Karpas-422 (cell line): ENCODE data around the gene EBF4. TPM values are rescaled to one million over a fixed set of nuclear protein-coding genes. Genes with fewer than 3 reads are reported as not detected.
A peak's percentile ranks its signal among the peaks of the same experiment; 100 is the strongest.

Experiments
- DNase-seq: peaks from one replicate; pipeline ENCODE4 v3.0.0-alpha.2; 2015
- H2AFZ ChIP-seq: fragments of 200-600 bp; sonication (generic); 2 replicates; pipeline ENCODE4 v1.6.1; 2014; ENCODE audit warnings: antibody characterized with exemption, low read length, mixed read lengths
- H3K27ac ChIP-seq: fragments of 200-600 bp; sonication (generic); 2 replicates; pipeline ENCODE4 v1.5.1; 2014; ENCODE audit warnings: mild to moderate bottlenecking, low read length, moderate library complexity
- H3K27me3 ChIP-seq: fragments of 200-600 bp; sonication (generic); 2 replicates; pipeline ENCODE4 v1.6.1; 2014; ENCODE audit warnings: low read length, mixed read lengths
- H3K36me3 ChIP-seq: fragments of 200-600 bp; sonication (generic); 2 replicates; pipeline ENCODE4 v1.6.1; 2014; ENCODE audit warnings: low read length, mixed read lengths; ENCODE audit not compliant: insufficient read depth
- H3K4me1 ChIP-seq: fragments of 200-600 bp; sonication (generic); 2 replicates; pipeline ENCODE4 v1.6.1; 2014; ENCODE audit warnings: mild to moderate bottlenecking, low read length, mixed read lengths
- H3K4me2 ChIP-seq: fragments of 200-600 bp; sonication (generic); 2 replicates; pipeline ENCODE4 v1.6.1; 2014; ENCODE audit warnings: low read length, low read depth, mild to moderate bottlenecking; ENCODE audit not compliant: poor library complexity, severe bottlenecking
- H3K4me3 ChIP-seq: fragments of 200-600 bp; sonication (generic); 2 replicates; pipeline ENCODE4 v1.5.1; 2014; ENCODE audit warnings: mild to moderate bottlenecking, antibody characterized with exemption, low read length, mixed read lengths
- H3K79me2 ChIP-seq: fragments of 200-600 bp; sonication (generic); 2 replicates; pipeline ENCODE4 v1.6.1; 2014; ENCODE audit warnings: mild to moderate bottlenecking, low read length, mixed read lengths
- H3K9ac ChIP-seq: fragments of 200-600 bp; sonication (generic); 2 replicates; pipeline ENCODE4 v1.6.0; 2014; ENCODE audit warnings: low read length
- H3K9me2 ChIP-seq: fragments of 200-600 bp; sonication (generic), shearing (Covaris generic); replicated peaks from 2 replicates; pipeline ENCODE4 v1.6.0; 2014; ENCODE audit warnings: mild to moderate bottlenecking, low read length, moderate library complexity; ENCODE audit not compliant: insufficient read depth
- H3K9me3 ChIP-seq: fragments of 300-700, 200-600 bp; sonication (generic); 2 replicates; pipeline ENCODE4 v1.6.1; 2014; ENCODE audit warnings: low read length, mixed read lengths
- H4K20me1 ChIP-seq: fragments of 200-600 bp; sonication (generic); 2 replicates; pipeline ENCODE4 v1.6.1; 2014; ENCODE audit warnings: mild to moderate bottlenecking, antibody characterized with exemption, low read length, low read depth; ENCODE audit not compliant: insufficient read depth
- total RNA-seq: library from RNA; depleted of rRNA; stranded (reverse); fragments of >200 nt; shearing (Covaris generic); gene quantifications from 2 replicates; pipeline ENCODE4 v1.2.3, GENCODE V29; 2014; ENCODE audit warnings: low replicate concordance

EBF4 gene
- total RNA-seq, 1 experiment from 2014 or later, result 6.5 TPM

DNA sequence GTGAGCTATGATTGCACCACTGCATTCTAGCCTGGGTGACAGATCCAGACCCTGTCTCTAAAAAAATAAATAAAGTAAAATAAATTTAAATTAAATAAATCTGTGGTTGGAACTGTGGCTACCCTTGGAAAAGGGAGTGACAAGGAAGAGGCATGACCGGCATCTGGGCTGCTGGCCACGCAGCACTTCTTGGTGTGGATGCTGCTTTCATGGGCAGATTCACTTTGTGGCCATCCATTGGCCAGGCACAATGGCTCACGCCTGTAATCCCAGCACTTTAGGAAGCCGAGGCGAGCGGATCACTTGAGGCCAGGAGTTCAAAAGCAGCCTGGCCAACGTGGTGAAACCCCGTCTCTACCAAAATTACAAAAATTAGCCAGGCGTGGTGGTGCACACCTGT lies 16.1 kb downstream of the EBF4 start:
- no peaks in the 10 kb centered on the region for H3K9me3 ChIP-seq
- H3K36me3 ChIP-seq, result no peaks in the 10 kb centered on the region
- no peaks in the 10 kb centered on the region for H3K79me2 ChIP-seq
- H3K9me2 ChIP-seq, result no peaks in the 10 kb centered on the region
- no peak overlapping the region for H3K4me2 ChIP-seq
- no peaks in the 10 kb centered on the region for H3K27me3 ChIP-seq
- no peak overlapping the region for H3K4me3 ChIP-seq
- peaks cover 4% of the 10 kb centered on the region for H3K4me1 ChIP-seq
- H3K9ac ChIP-seq, result no peak overlapping the region
- no peak for DNase-seq
- H2AFZ ChIP-seq, result no peak overlapping the region
- H3K27ac ChIP-seq, result no peak overlapping the region
- H4K20me1 ChIP-seq, result no peaks in the 10 kb centered on the region

GRCh38 chr20:2709205-2709981 lies 16.8 kb downstream of the EBF4 start:
- Histone ChIP-seq H3K4me1 (peaks cover 7% of the 10 kb centered on the region), H3K79me2 (no peaks in the 10 kb centered on the region), H3K4me2 (no peak overlapping the region), H3K27ac (no peak overlapping the region), H2AFZ (no peak overlapping the region), H4K20me1 (no peaks in the 10 kb centered on the region), H3K9me2 (no peaks in the 10 kb centered on the region), H3K4me3 (no peak overlapping the region), H3K9ac (no peak overlapping the region), H3K9me3 (no peaks in the 10 kb centered on the region), H3K36me3 (no peaks in the 10 kb centered on the region), H3K27me3 (no peaks in the 10 kb centered on the region)
- DNase-seq, result no peak

DNA sequence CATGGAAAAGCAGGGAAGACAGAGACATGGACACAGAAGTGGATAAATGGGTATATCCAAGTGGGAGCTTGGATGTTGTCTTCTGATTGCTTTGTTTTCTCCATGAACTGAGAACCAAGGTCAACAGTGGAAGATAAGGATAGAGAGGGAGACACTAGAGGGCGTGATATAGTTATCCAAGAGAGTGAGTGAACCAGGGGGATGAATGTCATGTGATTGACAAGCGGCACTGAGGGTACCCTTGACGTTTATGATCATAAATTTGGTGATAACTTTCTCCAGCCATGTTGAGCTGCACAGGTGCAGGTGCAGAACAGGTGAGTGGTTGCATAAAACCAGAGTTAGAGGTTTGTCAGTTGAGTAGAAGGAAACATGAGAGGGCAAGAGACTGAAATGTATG lies 20.7 kb downstream of the EBF4 start:
- no peaks in the 10 kb centered on the region for H3K79me2 ChIP-seq
- no peak overlapping the region for H3K27ac ChIP-seq
- H3K9me3 ChIP-seq, result peaks cover 7% of the 10 kb centered on the region; the same call in 1 of the 2 replicates
- H3K36me3 ChIP-seq, result no peaks in the 10 kb centered on the region
- no peaks in the 10 kb centered on the region for H3K9me2 ChIP-seq
- no peak overlapping the region for H3K4me3 ChIP-seq
- H4K20me1 ChIP-seq, result no peaks in the 10 kb centered on the region
- DNase-seq, result peak; percentile 84
- H3K9ac ChIP-seq, result no peak overlapping the region
- no peak overlapping the region for H2AFZ ChIP-seq
- peaks cover 7% of the 10 kb centered on the region for H3K4me1 ChIP-seq
- H3K27me3 ChIP-seq, result no peaks in the 10 kb centered on the region
- H3K4me2 ChIP-seq, result peak overlapping the region; percentile 34

DNA sequence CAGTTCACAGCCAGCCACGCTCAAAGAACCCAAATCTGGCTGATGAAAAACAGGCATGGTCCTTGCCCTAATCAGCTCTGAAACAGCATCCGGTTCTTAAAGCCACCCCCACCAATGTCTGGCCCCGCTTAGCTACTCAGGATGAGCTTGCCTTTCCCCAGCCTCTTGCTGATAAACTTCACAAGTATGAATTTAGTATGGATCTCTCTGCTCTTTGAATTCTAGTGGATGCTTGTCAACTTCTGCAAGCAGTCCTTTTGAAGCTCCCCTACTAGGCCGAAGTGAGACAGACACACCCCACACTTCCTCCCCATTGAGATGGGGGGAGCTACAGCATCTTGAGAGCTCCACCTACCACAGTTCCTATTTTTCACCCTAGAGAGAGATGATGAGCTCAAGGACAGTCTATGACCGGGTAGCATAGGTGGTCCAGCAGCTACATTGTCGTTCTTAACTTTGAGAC lies 36.7 kb downstream of the EBF4 start:
- peak; percentile 84 for DNase-seq
- H3K9me3 ChIP-seq, result peaks cover 22% of the 10 kb centered on the region
- no peaks in the 10 kb centered on the region; the same call in 1 of the 2 replicates for H3K36me3 ChIP-seq
- H4K20me1 ChIP-seq, result no peaks in the 10 kb centered on the region
- H2AFZ ChIP-seq, result peak overlapping the region; percentile 97
- H3K9ac ChIP-seq, result peak overlapping the region; percentile 50
- H3K27ac ChIP-seq, result peak overlapping the region; percentile 62
- peaks cover 18% of the 10 kb centered on the region for H3K4me1 ChIP-seq
- no peaks in the 10 kb centered on the region for H3K9me2 ChIP-seq
- no peaks in the 10 kb centered on the region for H3K79me2 ChIP-seq
- H3K4me2 ChIP-seq, result peak overlapping the region; percentile 50
- H3K4me3 ChIP-seq, result peak overlapping the region; percentile 14; the same call in 1 of the 2 replicates
- H3K27me3 ChIP-seq, result no peaks in the 10 kb centered on the region

DNA sequence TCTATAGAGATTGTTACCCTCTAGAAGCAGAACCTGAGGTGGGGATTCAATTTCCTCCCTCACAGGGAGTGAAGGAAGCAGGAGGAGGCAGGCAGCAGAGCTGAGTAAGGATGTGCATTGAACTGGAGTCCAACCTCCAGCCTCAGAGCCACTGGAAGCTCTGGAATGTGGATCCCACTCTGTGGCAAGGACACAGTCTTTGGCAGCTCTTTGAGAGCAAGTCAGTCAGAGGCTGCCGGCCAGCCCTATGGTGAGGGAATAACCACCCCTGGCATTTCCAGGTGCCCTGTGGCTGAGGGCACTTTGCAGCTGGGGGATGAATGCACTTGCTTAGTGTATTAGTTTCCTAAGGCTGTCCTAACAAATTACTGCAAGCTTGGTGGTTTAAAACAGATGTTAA lies 37.2 kb downstream of the EBF4 start:
- Histone ChIP-seq H2AFZ (peak overlapping the region; percentile 97), H3K9ac (peak overlapping the region; percentile 50), H3K79me2 (no peaks in the 10 kb centered on the region), H3K27me3 (no peaks in the 10 kb centered on the region; the same call in 1 of the 2 replicates), H3K4me2 (peak overlapping the region; percentile 50), H3K36me3 (no peaks in the 10 kb centered on the region; the same call in 1 of the 2 replicates), H4K20me1 (no peaks in the 10 kb centered on the region), H3K9me3 (peaks cover 26% of the 10 kb centered on the region), H3K27ac (peak overlapping the region; percentile 62), H3K4me1 (peaks cover 18% of the 10 kb centered on the region), H3K9me2 (no peaks in the 10 kb centered on the region), H3K4me3 (peak overlapping the region; percentile 14; the same call in 1 of the 2 replicates)
- DNase-seq, result no peak

DNA sequence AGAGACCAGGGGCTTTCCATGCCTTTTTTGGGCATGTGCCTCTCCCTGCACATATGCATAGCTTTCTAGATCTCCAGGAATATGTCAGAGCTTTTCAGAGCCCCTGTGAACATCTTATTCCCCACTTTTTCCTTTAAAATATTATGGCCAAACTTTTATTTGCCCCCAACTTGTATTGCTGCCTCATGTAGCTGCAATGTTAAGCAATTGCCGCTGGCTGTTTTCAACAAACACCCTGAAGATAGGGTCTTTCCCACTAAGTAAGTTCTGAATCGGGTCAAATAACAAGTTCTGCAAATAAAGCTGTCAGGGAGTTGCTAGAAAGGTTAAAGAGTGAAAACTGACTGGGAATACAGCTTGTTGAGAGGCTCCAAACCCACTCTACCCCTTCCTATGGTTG lies 42.3 kb downstream of the EBF4 start:
- no peak overlapping the region for H3K4me3 ChIP-seq
- H3K79me2 ChIP-seq, result no peaks in the 10 kb centered on the region
- no peak overlapping the region for H3K27ac ChIP-seq
- no peak overlapping the region for H3K4me2 ChIP-seq
- no peaks in the 10 kb centered on the region for H4K20me1 ChIP-seq
- no peaks in the 10 kb centered on the region; the same call in 1 of the 2 replicates for H3K36me3 ChIP-seq
- no peak for DNase-seq
- H3K9me2 ChIP-seq, result no peaks in the 10 kb centered on the region
- H3K9ac ChIP-seq, result no peak overlapping the region
- no peak overlapping the region for H2AFZ ChIP-seq
- H3K4me1 ChIP-seq, result peaks cover 34% of the 10 kb centered on the region
- peaks cover 26% of the 10 kb centered on the region for H3K9me3 ChIP-seq
- no peaks in the 10 kb centered on the region; the same call in 1 of the 2 replicates for H3K27me3 ChIP-seq

- H3K4me2 ChIP-seq, result no peak overlapping the region
- no peak overlapping the region for H3K4me3 ChIP-seq
- no peaks in the 10 kb centered on the region; the same call in 1 of the 2 replicates for H3K36me3 ChIP-seq
- H2AFZ ChIP-seq, result no peak overlapping the region
- H3K9me2 ChIP-seq, result no peaks in the 10 kb centered on the region
- no peaks in the 10 kb centered on the region for H3K79me2 ChIP-seq
- no peak for DNase-seq
- no peak overlapping the region for H3K9ac ChIP-seq
- no peak overlapping the region for H3K27ac ChIP-seq
- H3K27me3 ChIP-seq, result no peaks in the 10 kb centered on the region; the same call in 1 of the 2 replicates
- no peaks in the 10 kb centered on the region for H4K20me1 ChIP-seq
- peaks cover 23% of the 10 kb centered on the region for H3K9me3 ChIP-seq
- peaks cover 46% of the 10 kb centered on the region for H3K4me1 ChIP-seq
Observed at GRCh38 chr20:2736441-2736840, 43.9 kb downstream of the EBF4 start.

GRCh38 chr20:2738331-2739041 lies 45.9 kb downstream of the EBF4 start:
- Histone ChIP-seq H3K4me1 (peaks cover 66% of the 10 kb centered on the region), H3K79me2 (no peaks in the 10 kb centered on the region), H3K4me3 (peak overlapping the region; percentile 61), H3K9ac (peak overlapping the region; percentile 70), H4K20me1 (no peaks in the 10 kb centered on the region), H3K9me2 (no peaks in the 10 kb centered on the region), H3K27ac (peak overlapping the region; percentile 93), H3K27me3 (no peaks in the 10 kb centered on the region; the same call in 1 of the 2 replicates), H2AFZ (no peak overlapping the region), H3K36me3 (no peaks in the 10 kb centered on the region; the same call in 1 of the 2 replicates), H3K9me3 (peaks cover 7% of the 10 kb centered on the region), H3K4me2 (peak overlapping the region; percentile 79)
- peak; percentile 98 for DNase-seq
